Activated CD8-positive, alpha-beta T cell treated with anti-CD3 and anti-CD28 coated beads for 36 hours (primary cell): ENCODE measurements around the gene ATP1B2. TPM values are rescaled to one million over a fixed set of nuclear protein-coding genes. Genes with fewer than 3 reads are reported as not detected.

ENCODE experiments used
- ATAC-seq: fragments of 200-7000 bp; cut with Tn5 transposase; one replicate; pipeline ENCODE4 v1.10.0; 2021; ENCODE audit warnings: mild to moderate bottlenecking, moderate library complexity
- CTCF ChIA-PET: fragments of 350-600 bp; sonication (Branson Sonifier 250); formaldehyde crosslinking; loops from one replicate; lab custom pipeline; 2021; ENCODE audit warnings: antibody characterized with exemption; lab: Charles Lee
- POLR2A ChIA-PET: fragments of 350-600 bp; sonication (Branson Sonifier 250); formaldehyde crosslinking; loops from one replicate; lab custom pipeline; 2021; ENCODE audit warnings: antibody characterized with exemption; lab: Charles Lee
- DNase-seq: peaks from one replicate; pipeline ENCODE4 v3.0.0-alpha.2; 2020
- H3K27ac Mint-ChIP-seq: one replicate; pipeline ENCODE4 v1.8.0; 2021; ENCODE audit warnings: mild to moderate bottlenecking, mixed read lengths
- H3K27me3 Mint-ChIP-seq: one replicate; pipeline ENCODE4 v1.8.0; 2021; ENCODE audit warnings: mixed read lengths
- H3K36me3 Mint-ChIP-seq: one replicate; pipeline ENCODE4 v1.8.0; 2021; ENCODE audit warnings: low read depth, mixed read lengths
- H3K4me1 Mint-ChIP-seq: one replicate; pipeline ENCODE4 v1.8.0; 2021; ENCODE audit warnings: low read depth, mixed read lengths
- H3K4me3 Mint-ChIP-seq: one replicate; pipeline ENCODE4 v1.8.0; 2021; ENCODE audit warnings: mild to moderate bottlenecking, moderate library complexity, mixed read lengths
- H3K9me3 Mint-ChIP-seq: one replicate; pipeline ENCODE4 v1.8.0; 2021; ENCODE audit warnings: mixed read lengths
- CTCF ChIP-seq: fragments of 200-600 bp; IDR thresholded peaks from one replicate; pipeline ENCODE4 v1.8.0; 2022; ENCODE audit warnings: antibody characterized with exemption, mild to moderate bottlenecking
- intact Hi-C: fragments of 100-400 bp; cut with micrococcal nuclease; formaldehyde crosslinking; loops from one replicate; pipeline ENCODE4 v1.10.0; 2022
- total RNA-seq, 2 experiments: library from RNA; stranded (reverse); gene quantifications; one replicate each; pipeline ENCODE4 v1.2.3, GENCODE V29; 2021

Gene ATP1B2
- total RNA-seq, 2 experiments from 2014 or later = 0.38 TPM; not detected in 1

GRCh38 chr17:7687908-7688807 is 37.4 kb downstream of the ATP1B2 start, which contains the start of gene WRAP53:
WRAP53 (plus strand) TSS chr17:7688477; CDS start chr17:7688649, 172 bp downstream.
- peaks cover 50% of the 10 kb centered on the region for H3K36me3 Mint-ChIP-seq
- peak; percentile 98 for DNase-seq
- H3K27ac Mint-ChIP-seq = peak within 1 kb of the TSS; percentile 99

GRCh38 chr17:7688808-7689316 is 38.1 kb downstream of the ATP1B2 start:
- H3K4me1 Mint-ChIP-seq = peaks cover 25% of the 10 kb centered on the region
- DNase-seq (no peak), ATAC-seq (no peak)
- intact Hi-C loops = loop anchor here (5.0 kb wide), 2 partner anchors 57 to 107 kb away; partner anchors contain the start of genes MPDU1 and SHBG
- H3K36me3 Mint-ChIP-seq = peaks cover 52% of the 10 kb centered on the region
- no peaks in the 10 kb centered on the region for H3K9me3 Mint-ChIP-seq
- H3K27ac Mint-ChIP-seq = peak overlapping the region; percentile 99
- CTCF ChIA-PET = interaction anchor here (0.6 to 5.2 kb wide), 22 partner anchors 11 to 352 kb away, joined by 3 to 63 read pairs (median 6); partner anchors contain the start of genes ATP1B2, EFNB3, FXR2 and MPDU1
- no peaks in the 10 kb centered on the region for H3K27me3 Mint-ChIP-seq
- H3K4me3 Mint-ChIP-seq = peak overlapping the region; percentile 92
- no peak for TF ChIP-seq CTCF
- POLR2A ChIA-PET = interaction anchor here (0.9 to 6.3 kb wide), 14 partner anchors 15 to 234 kb away, joined by 3 to 78 read pairs (median 7); partner anchors contain the start of genes ATP1B2, EFNB3, POLR2A and SAT2

More at GRCh38 chr17:7687908-7688807, 37.4 kb downstream of the ATP1B2 start, which contains the start of gene WRAP53:
- CTCF ChIA-PET = interaction anchor here (0.6 to 5.2 kb wide), 49 partner anchors 11 to 374 kb away, joined by 3 to 63 read pairs (median 5); partner anchors contain the start of genes ACAP1, ATP1B2, CD68 and EFNB3
- ATAC-seq = peak; percentile 81
- Mint-ChIP-seq H3K4me3 (peak within 1 kb of the TSS; percentile 92), H3K4me1 (peaks cover 29% of the 10 kb centered on the region), H3K27me3 (no peaks in the 10 kb centered on the region), H3K9me3 (no peaks in the 10 kb centered on the region)
- POLR2A ChIA-PET = interaction anchor here (0.7 to 6.3 kb wide), 55 partner anchors 14 to 450 kb away, joined by 3 to 78 read pairs (median 5); partner anchors contain the start of genes ALOXE3, ATP1B2, CD68 and CYB5D1
- intact Hi-C loops = loop anchor here (5.0 kb wide), 2 partner anchors 56 to 106 kb away; partner anchors contain the start of genes MPDU1 and SHBG
- peak; percentile 100 for TF ChIP-seq CTCF

GRCh38 chr17:7695586-7695985 is 44.9 kb downstream of the ATP1B2 start:
- H3K9me3 Mint-ChIP-seq = no peaks in the 10 kb centered on the region
- H3K36me3 Mint-ChIP-seq = peaks cover 40% of the 10 kb centered on the region
- ATAC-seq = no peak
- H3K4me3 Mint-ChIP-seq = no peak overlapping the region
- intact Hi-C loops = no loop called here
- no peak overlapping the region for H3K27ac Mint-ChIP-seq
- H3K27me3 Mint-ChIP-seq = no peaks in the 10 kb centered on the region
- no peak for DNase-seq
- POLR2A ChIA-PET = no interaction called here
- no peak for TF ChIP-seq CTCF
- CTCF ChIA-PET = no interaction called here
- no peaks in the 10 kb centered on the region for H3K4me1 Mint-ChIP-seq

GRCh38 chr17:7697828-7698588 is 47.3 kb downstream of the ATP1B2 start:
- no peak overlapping the region for H3K27ac Mint-ChIP-seq
- peaks cover 2% of the 10 kb centered on the region for H3K27me3 Mint-ChIP-seq
- DNase-seq (no peak), ATAC-seq (no peak)
- no peaks in the 10 kb centered on the region for H3K4me1 Mint-ChIP-seq
- no peak for TF ChIP-seq CTCF
- intact Hi-C loops = no loop called here
- ChIA-PET POLR2A (interaction anchor here (1.1 kb wide), 1 partner anchor 137 kb away, joined by 3 read pairs; no protein-coding TSS in a partner anchor), CTCF (no interaction called here)
- peaks cover 51% of the 10 kb centered on the region for H3K36me3 Mint-ChIP-seq
- no peak overlapping the region for H3K4me3 Mint-ChIP-seq
- H3K9me3 Mint-ChIP-seq = no peaks in the 10 kb centered on the region
